ENCODE data around the gene RIMKLA. TPM values are rescaled to one million over a fixed set of nuclear protein-coding genes. Genes with fewer than 3 reads are reported as not detected.

The RIMKLA gene
- total RNA-seq, 1 experiment from 2014 or later = 0.03 TPM

GRCh38 chr1:42418516-42418915 is 37.9 kb downstream of the RIMKLA start:
- no peak overlapping the region for H3K4me3 ChIP-seq
- no peaks in the 10 kb centered on the region for H3K27me3 ChIP-seq
- no peak for DNase-seq
- H3K36me3 ChIP-seq = no peaks in the 10 kb centered on the region
- H3K9me3 ChIP-seq = no peaks in the 10 kb centered on the region

GRCh38 chr1:42419126-42419821 is 38.7 kb downstream of the RIMKLA start:
- no peak overlapping the region for H3K4me3 ChIP-seq
- H3K27me3 ChIP-seq = no peaks in the 10 kb centered on the region
- no peaks in the 10 kb centered on the region for H3K9me3 ChIP-seq
- peak; percentile 30 for DNase-seq
- H3K36me3 ChIP-seq = no peaks in the 10 kb centered on the region

GRCh38 chr1:42420121-42420520 is 39.5 kb downstream of the RIMKLA start:
- Histone ChIP-seq H3K36me3 (no peaks in the 10 kb centered on the region), H3K27me3 (no peaks in the 10 kb centered on the region)
- DNase-seq = no peak

GRCh38 chr1:42420911-42421585 is 40.5 kb downstream of the RIMKLA start:
- Histone ChIP-seq H3K27me3 (no peaks in the 10 kb centered on the region), H3K4me3 (no peak overlapping the region), H3K9me3 (no peaks in the 10 kb centered on the region), H3K36me3 (no peaks in the 10 kb centered on the region)
- peak; percentile 38 for DNase-seq

More at GRCh38 chr1:42420121-42420520, 39.5 kb downstream of the RIMKLA start:
- Histone ChIP-seq H3K9me3 (no peaks in the 10 kb centered on the region), H3K4me3 (no peak overlapping the region)

GRCh38 chr1:42422737-42423136 is 42.1 kb downstream of the RIMKLA start:
- Histone ChIP-seq H3K9me3 (no peaks in the 10 kb centered on the region), H3K4me3 (no peak overlapping the region), H3K36me3 (no peaks in the 10 kb centered on the region), H3K27me3 (no peaks in the 10 kb centered on the region)
- DNase-seq = no peak

- Histone ChIP-seq H3K36me3 (no peaks in the 10 kb centered on the region), H3K27me3 (no peaks in the 10 kb centered on the region), H3K4me3 (no peak overlapping the region), H3K9me3 (no peaks in the 10 kb centered on the region)
- no peak for DNase-seq
Measured at GRCh38 chr1:42423681-42424080, 43.1 kb downstream of the RIMKLA start.

GRCh38 chr1:42424201-42424600 is 43.6 kb downstream of the RIMKLA start:
- Histone ChIP-seq H3K4me3 (no peak overlapping the region), H3K36me3 (no peaks in the 10 kb centered on the region), H3K27me3 (no peaks in the 10 kb centered on the region), H3K9me3 (no peaks in the 10 kb centered on the region)
- DNase-seq = no peak

- DNase-seq = no peak
Measured at GRCh38 chr1:42427240-42427639, 46.6 kb downstream of the RIMKLA start.

GRCh38 chr1:42429603-42430002 is 49.0 kb downstream of the RIMKLA start:
- no peak overlapping the region for H3K4me3 ChIP-seq
- H3K27me3 ChIP-seq = no peaks in the 10 kb centered on the region
- H3K9me3 ChIP-seq = no peaks in the 10 kb centered on the region
- no peaks in the 10 kb centered on the region for H3K36me3 ChIP-seq
- no peak for DNase-seq

More at GRCh38 chr1:42427240-42427639, 46.6 kb downstream of the RIMKLA start:
- Histone ChIP-seq H3K36me3 (no peaks in the 10 kb centered on the region), H3K9me3 (no peaks in the 10 kb centered on the region), H3K27me3 (no peaks in the 10 kb centered on the region), H3K4me3 (no peak overlapping the region)

- no peaks in the 10 kb centered on the region for H3K27me3 ChIP-seq
- no peaks in the 10 kb centered on the region for H3K9me3 ChIP-seq
- DNase-seq = no peak
- no peak overlapping the region for H3K4me3 ChIP-seq
- no peaks in the 10 kb centered on the region for H3K36me3 ChIP-seq
Measured at GRCh38 chr1:42430286-42431135, 49.9 kb downstream of the RIMKLA start.

- Histone ChIP-seq H3K36me3 (no peaks in the 10 kb centered on the region), H3K27me3 (no peaks in the 10 kb centered on the region), H3K9me3 (no peaks in the 10 kb centered on the region), H3K4me3 (no peak overlapping the region)
- no peak for DNase-seq
Measured at GRCh38 chr1:42431514-42431913, 50.9 kb downstream of the RIMKLA start.

GRCh38 chr1:42432714-42433113 is 52.1 kb downstream of the RIMKLA start:
- H3K4me3 ChIP-seq = no peak overlapping the region
- DNase-seq = no peak
- no peaks in the 10 kb centered on the region for H3K9me3 ChIP-seq
- H3K36me3 ChIP-seq = no peaks in the 10 kb centered on the region
- H3K27me3 ChIP-seq = no peaks in the 10 kb centered on the region

GRCh38 chr1:42433369-42433768 is 52.8 kb downstream of the RIMKLA start:
- no peak for DNase-seq
- Histone ChIP-seq H3K9me3 (no peaks in the 10 kb centered on the region), H3K27me3 (no peaks in the 10 kb centered on the region), H3K4me3 (no peak overlapping the region), H3K36me3 (no peaks in the 10 kb centered on the region)

GRCh38 chr1:42434340-42434739 is 53.7 kb downstream of the RIMKLA start:
- H3K4me3 ChIP-seq = no peak overlapping the region
- no peaks in the 10 kb centered on the region for H3K36me3 ChIP-seq
- no peak for DNase-seq
- H3K27me3 ChIP-seq = no peaks in the 10 kb centered on the region
- H3K9me3 ChIP-seq = no peaks in the 10 kb centered on the region

- H3K9me3 ChIP-seq = no peaks in the 10 kb centered on the region
- H3K27me3 ChIP-seq = no peaks in the 10 kb centered on the region
- DNase-seq = peak; percentile 49
- H3K4me3 ChIP-seq = no peak overlapping the region
- H3K36me3 ChIP-seq = no peaks in the 10 kb centered on the region
Measured at GRCh38 chr1:42439940-42440339, 59.3 kb downstream of the RIMKLA start.

GRCh38 chr1:42442662-42443061 is 62.1 kb downstream of the RIMKLA start:
- no peaks in the 10 kb centered on the region for H3K27me3 ChIP-seq
- H3K9me3 ChIP-seq = no peaks in the 10 kb centered on the region
- no peaks in the 10 kb centered on the region for H3K36me3 ChIP-seq
- no peak for DNase-seq
- H3K4me3 ChIP-seq = no peak overlapping the region

- DNase-seq = no peak
- no peaks in the 10 kb centered on the region for H3K36me3 ChIP-seq
- no peak overlapping the region for H3K4me3 ChIP-seq
- H3K27me3 ChIP-seq = no peaks in the 10 kb centered on the region
- H3K9me3 ChIP-seq = no peaks in the 10 kb centered on the region
Measured at GRCh38 chr1:42449256-42449655, 68.7 kb downstream of the RIMKLA start.

All from MG63 (cell line).